Measurements from ENCODE around the gene PACRG.

DNA sequence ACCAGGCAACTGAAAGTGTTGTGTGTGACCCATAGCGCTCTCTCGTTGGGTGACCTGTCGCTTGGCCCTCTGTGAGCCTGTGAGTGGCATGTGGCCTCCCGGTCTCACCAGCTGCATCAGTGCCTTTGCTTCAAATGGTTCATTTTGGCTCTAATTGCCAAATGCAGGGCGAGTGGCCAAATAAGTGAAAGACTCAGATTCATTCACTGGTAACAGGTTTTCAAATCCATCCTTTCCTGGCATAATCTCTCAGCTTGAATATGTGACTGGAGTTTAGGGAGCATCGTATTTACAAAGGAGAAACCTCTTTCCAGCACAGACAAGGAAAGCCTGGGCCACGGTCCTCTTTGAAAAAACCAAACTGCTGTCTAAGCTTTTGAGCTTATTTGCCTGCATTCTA lies 365.1 kb downstream of the PACRG start:
- no peak for TF ChIP-seq POLR2A (IDR thresholded peaks at IDR 0.05; ENCODE audit: low read length)
- TF ChIP-seq GATA1 (IDR thresholded peaks at IDR 0.05; ENCODE audit: low read depth, low read length), result no peak
